WTC11 (cell line): ENCODE data around the gene GPNMB. TPM values are rescaled to one million over a fixed set of nuclear protein-coding genes. Genes with fewer than 3 reads are reported as not detected.

Experiments used
- ATAC-seq: fragments of 200-7000 bp; cut with Tn5 transposase; 2 replicates; pipeline ENCODE4 v1.10.0; 2021; ENCODE audit warnings: mild to moderate bottlenecking, moderate library complexity
- CTCF ChIA-PET: fragments of 300-600 bp; sonication (Branson Sonifier 250); formaldehyde crosslinking; loops from one replicate; lab custom pipeline; 2021; ENCODE audit warnings: antibody characterized with exemption; lab: Charles Lee
- POLR2A ChIA-PET: fragments of 350-600 bp; sonication (Branson Sonifier 250); formaldehyde crosslinking; loops from one replicate; lab custom pipeline; 2021; ENCODE audit warnings: antibody characterized with exemption; lab: Charles Lee
- DNase-seq: peaks from one replicate; pipeline ENCODE4 v3.0.0; 2021; ENCODE audit warnings: low spot score
- H3K27ac Mint-ChIP-seq: 2 replicates; pipeline ENCODE4 v1.8.0; 2021; ENCODE audit warnings: mixed read lengths
- H3K27me3 Mint-ChIP-seq: 2 replicates; pipeline ENCODE4 v1.8.0; 2021; ENCODE audit warnings: low read depth, mild to moderate bottlenecking, moderate library complexity, mixed read lengths
- H3K36me3 Mint-ChIP-seq: 2 replicates; pipeline ENCODE4 v1.8.0; 2021; ENCODE audit warnings: mixed read lengths
- H3K4me1 Mint-ChIP-seq: 2 replicates; pipeline ENCODE4 v1.8.0; 2022; ENCODE audit warnings: mixed read lengths
- H3K4me3 Mint-ChIP-seq: 2 replicates; pipeline ENCODE4 v1.8.0; 2021; ENCODE audit warnings: mild to moderate bottlenecking, moderate library complexity, mixed read lengths
- H3K9me3 Mint-ChIP-seq: 2 replicates; pipeline ENCODE4 v1.8.0; 2021; ENCODE audit warnings: mixed read lengths
- ATF1 ChIP-seq: sonication (generic); formaldehyde crosslinking; IDR thresholded peaks from 2 replicates; pipeline ENCODE4 v1.8.1; 2023; ENCODE audit warnings: mild to moderate bottlenecking, moderate library complexity, missing genetic modification reagents
- ATF3 ChIP-seq: sonication (generic); formaldehyde crosslinking; conservative IDR thresholded peaks from 2 replicates; pipeline ENCODE4 v1.8.1; 2022; ENCODE audit warnings: mild to moderate bottlenecking, missing genetic modification reagents
- CDX4 ChIP-seq: fragments of 250-450 bp; sonication (Bioruptor Pico); IDR thresholded peaks from 2 replicates; pipeline ENCODE4 v1.9.0; 2021; ENCODE audit warnings: moderate library complexity, mild to moderate bottlenecking, inconsistent platforms, borderline replicate concordance
- E2F1 ChIP-seq: sonication (generic); formaldehyde crosslinking; IDR thresholded peaks from 2 replicates; pipeline ENCODE4 v1.8.0; 2022; ENCODE audit warnings: mild to moderate bottlenecking, missing genetic modification reagents
- E2F4 ChIP-seq: sonication (generic); formaldehyde crosslinking; IDR thresholded peaks from 2 replicates; pipeline ENCODE4 v1.8.1; 2022; ENCODE audit warnings: low read depth, mild to moderate bottlenecking, moderate library complexity, missing genetic modification reagents, borderline replicate concordance
- ESRRA ChIP-seq: sonication (generic); formaldehyde crosslinking; IDR thresholded peaks from 2 replicates; pipeline ENCODE4 v1.8.1; 2022; ENCODE audit warnings: mild to moderate bottlenecking, missing genetic modification reagents, borderline replicate concordance
- FOXK1 ChIP-seq: sonication (generic); formaldehyde crosslinking; IDR thresholded peaks from 2 replicates; pipeline ENCODE4 v1.8.0; 2022; ENCODE audit warnings: mild to moderate bottlenecking, moderate library complexity, missing genetic modification reagents
- GABPB1 ChIP-seq: sonication (generic); formaldehyde crosslinking; IDR thresholded peaks from 2 replicates; pipeline ENCODE4 v1.8.1; 2023; ENCODE audit warnings: mild to moderate bottlenecking, missing genetic modification reagents
- GTF2I ChIP-seq: fragments of 250-450 bp; sonication (Bioruptor Pico); conservative IDR thresholded peaks from 2 replicates; pipeline ENCODE4 v1.4.0; 2021; ENCODE audit warnings: mild to moderate bottlenecking
- IRF1 ChIP-seq: sonication (generic); formaldehyde crosslinking; IDR thresholded peaks from 2 replicates; pipeline ENCODE4 v1.8.0; 2023; ENCODE audit warnings: missing genetic modification reagents
- NFATC4 ChIP-seq: fragments of 250-450 bp; sonication (Bioruptor Pico); IDR thresholded peaks from 2 replicates; pipeline ENCODE4 v1.9.0; 2021; ENCODE audit warnings: mild to moderate bottlenecking
- NFE2L1 ChIP-seq: sonication (generic); formaldehyde crosslinking; IDR thresholded peaks from 2 replicates; pipeline ENCODE4 v1.8.1; 2023; ENCODE audit warnings: missing genetic modification reagents
- RELA ChIP-seq: sonication (generic); formaldehyde crosslinking; IDR thresholded peaks from 2 replicates; pipeline ENCODE4 v1.8.1; 2022; ENCODE audit warnings: missing genetic modification reagents, mild to moderate bottlenecking, borderline replicate concordance
- SMAD4 ChIP-seq: sonication (generic); formaldehyde crosslinking; IDR thresholded peaks from 2 replicates; pipeline ENCODE4 v1.8.0; 2022; ENCODE audit warnings: mild to moderate bottlenecking, missing genetic modification reagents
- SP1 ChIP-seq: sonication (generic); formaldehyde crosslinking; conservative IDR thresholded peaks from 2 replicates; pipeline ENCODE4 v1.8.1; 2022; ENCODE audit warnings: missing genetic modification reagents
- ZBTB21 ChIP-seq: sonication (generic); formaldehyde crosslinking; IDR thresholded peaks from 2 replicates; pipeline ENCODE4 v1.8.1; 2023; ENCODE audit warnings: mild to moderate bottlenecking, missing genetic modification reagents, borderline replicate concordance
- ZNF317 ChIP-seq: sonication (generic); formaldehyde crosslinking; IDR thresholded peaks from 2 replicates; pipeline ENCODE4 v1.8.1; 2023; ENCODE audit warnings: low read depth, mild to moderate bottlenecking, moderate library complexity, missing genetic modification reagents, borderline replicate concordance
- ZNF671 ChIP-seq: fragments of 250-450 bp; sonication (Bioruptor Pico); IDR thresholded peaks from 2 replicates; pipeline ENCODE4 v1.8.0; 2021; ENCODE audit warnings: mild to moderate bottlenecking
- total RNA-seq: library from RNA; stranded (reverse); gene quantifications from 3 replicates; pipeline ENCODE4 v1.2.3, GENCODE V29; 2021
- TF ChIP-seq, protein P1 (sequence below): sonication (generic); formaldehyde crosslinking; IDR thresholded peaks from 2 replicates; pipeline ENCODE4 v1.8.1; 2022; ENCODE audit warnings: low read depth, missing genetic modification reagents, borderline replicate concordance
- TF ChIP-seq, protein P2 (sequence below): fragments of 200-600 bp; IDR thresholded peaks from 2 replicates; pipeline ENCODE4 v1.8.0; 2022; ENCODE audit warnings: antibody characterized with exemption

The GPNMB gene
- total RNA-seq, 1 experiment from 2014 or later, result 1.1 TPM

- TF ChIP-seq, protein P1, sequence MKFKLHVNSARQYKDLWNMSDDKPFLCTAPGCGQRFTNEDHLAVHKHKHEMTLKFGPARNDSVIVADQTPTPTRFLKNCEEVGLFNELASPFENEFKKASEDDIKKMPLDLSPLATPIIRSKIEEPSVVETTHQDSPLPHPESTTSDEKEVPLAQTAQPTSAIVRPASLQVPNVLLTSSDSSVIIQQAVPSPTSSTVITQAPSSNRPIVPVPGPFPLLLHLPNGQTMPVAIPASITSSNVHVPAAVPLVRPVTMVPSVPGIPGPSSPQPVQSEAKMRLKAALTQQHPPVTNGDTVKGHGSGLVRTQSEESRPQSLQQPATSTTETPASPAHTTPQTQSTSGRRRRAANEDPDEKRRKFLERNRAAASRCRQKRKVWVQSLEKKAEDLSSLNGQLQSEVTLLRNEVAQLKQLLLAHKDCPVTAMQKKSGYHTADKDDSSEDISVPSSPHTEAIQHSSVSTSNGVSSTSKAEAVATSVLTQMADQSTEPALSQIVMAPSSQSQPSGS (CRISPR knock-in tag), result no peak
- TF ChIP-seq SMAD4 (CRISPR knock-in tag), result no peak
- TF ChIP-seq E2F4 (CRISPR knock-in tag), result no peak
- TF ChIP-seq ATF3, result no peak
- no peak for TF ChIP-seq ZNF671 (CRISPR knock-in tag)
- TF ChIP-seq RELA (CRISPR knock-in tag), result no peak
- TF ChIP-seq ATF1 (CRISPR knock-in tag), result no peak
Observed at GRCh38 chr7:23218196-23218595, 28.4 kb upstream of the GPNMB start (continued).

GRCh38 chr7:23220690-23221305 lies 25.8 kb upstream of the GPNMB start:
- H3K9me3 Mint-ChIP-seq, result no peaks in the 10 kb centered on the region
- H3K27me3 Mint-ChIP-seq, result no peaks in the 10 kb centered on the region
- DNase-seq (no peak), ATAC-seq (peak; percentile 36; the same call in 1 of the 2 replicates)
- no peak overlapping the region for H3K27ac Mint-ChIP-seq
- ChIA-PET CTCF (interaction anchor here (0.8 to 1.7 kb wide), 2 partner anchors 22 to 52 kb away, joined by 3 to 5 read pairs; no protein-coding TSS in a partner anchor), POLR2A (interaction anchor here (0.5 to 0.6 kb wide), 2 partner anchors 23 to 83 kb away, joined by 4 to 5 read pairs; no protein-coding TSS in a partner anchor)
- H3K4me3 Mint-ChIP-seq, result no peak overlapping the region
- TF ChIP-seq FOXK1, result no peak
- no peak for TF ChIP-seq CDX4 (CRISPR knock-in tag)
- no peaks in the 10 kb centered on the region for H3K36me3 Mint-ChIP-seq
- peaks cover 17% of the 10 kb centered on the region for H3K4me1 Mint-ChIP-seq

DNA sequence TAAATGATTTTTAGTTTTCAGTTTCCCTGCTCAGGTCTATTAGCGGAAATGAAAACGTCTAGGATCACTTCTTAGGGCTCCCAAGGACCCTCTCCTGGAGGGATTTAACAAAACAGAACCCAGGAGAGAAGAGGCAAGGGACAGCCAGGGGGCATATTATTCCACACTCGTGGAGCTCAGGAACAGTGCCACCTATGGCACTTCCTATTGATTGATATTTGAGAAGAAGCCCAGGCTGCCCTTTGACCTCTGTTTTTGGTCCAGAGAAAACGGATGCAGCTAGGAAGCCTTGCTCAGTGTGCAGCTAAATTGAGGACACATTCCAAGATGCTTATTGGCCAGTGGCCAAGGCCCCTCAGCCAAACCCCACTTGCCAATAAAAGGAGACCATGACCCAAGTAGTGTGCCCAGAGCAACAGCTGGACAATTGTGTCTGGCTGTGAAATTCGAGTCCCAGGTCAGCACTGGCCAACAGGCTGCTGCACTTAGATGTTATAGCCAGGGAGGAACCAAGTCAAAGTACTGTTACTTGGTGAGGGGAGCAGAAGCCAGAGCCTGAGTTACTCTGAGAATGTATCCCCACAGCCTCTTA lies 24.0 kb upstream of the GPNMB start:
- no peaks in the 10 kb centered on the region for H3K9me3 Mint-ChIP-seq
- no peak overlapping the region for H3K4me3 Mint-ChIP-seq
- no peaks in the 10 kb centered on the region for H3K36me3 Mint-ChIP-seq
- no peak for ATAC-seq
- H3K27me3 Mint-ChIP-seq, result no peaks in the 10 kb centered on the region
- H3K4me1 Mint-ChIP-seq, result peaks cover 17% of the 10 kb centered on the region
- H3K27ac Mint-ChIP-seq, result no peak overlapping the region
- no peak for DNase-seq
- ChIA-PET CTCF (interaction anchor here (1.0 to 1.6 kb wide), 2 partner anchors 8 to 50 kb away, joined by 4 to 8 read pairs; no protein-coding TSS in a partner anchor), POLR2A (no interaction called here)
- no peak for TF ChIP-seq E2F1 (CRISPR knock-in tag)
- TF ChIP-seq SMAD4 (CRISPR knock-in tag), result no peak
- no peak for TF ChIP-seq NFE2L1 (CRISPR knock-in tag)
- no peak for TF ChIP-seq SP1 (CRISPR knock-in tag)
- no peak for TF ChIP-seq GTF2I
- no peak for TF ChIP-seq ZNF317 (CRISPR knock-in tag)
- no peak for TF ChIP-seq CDX4 (CRISPR knock-in tag)
- TF ChIP-seq ZNF671 (CRISPR knock-in tag), result no peak
- TF ChIP-seq GABPB1 (CRISPR knock-in tag), result no peak
- no peak for TF ChIP-seq IRF1 (CRISPR knock-in tag)
- TF ChIP-seq ESRRA (CRISPR knock-in tag), result no peak
- TF ChIP-seq ZBTB21 (CRISPR knock-in tag), result no peak
- no peak for TF ChIP-seq RELA (CRISPR knock-in tag)
- TF ChIP-seq NFATC4, result no peak
- TF ChIP-seq, protein P2, sequence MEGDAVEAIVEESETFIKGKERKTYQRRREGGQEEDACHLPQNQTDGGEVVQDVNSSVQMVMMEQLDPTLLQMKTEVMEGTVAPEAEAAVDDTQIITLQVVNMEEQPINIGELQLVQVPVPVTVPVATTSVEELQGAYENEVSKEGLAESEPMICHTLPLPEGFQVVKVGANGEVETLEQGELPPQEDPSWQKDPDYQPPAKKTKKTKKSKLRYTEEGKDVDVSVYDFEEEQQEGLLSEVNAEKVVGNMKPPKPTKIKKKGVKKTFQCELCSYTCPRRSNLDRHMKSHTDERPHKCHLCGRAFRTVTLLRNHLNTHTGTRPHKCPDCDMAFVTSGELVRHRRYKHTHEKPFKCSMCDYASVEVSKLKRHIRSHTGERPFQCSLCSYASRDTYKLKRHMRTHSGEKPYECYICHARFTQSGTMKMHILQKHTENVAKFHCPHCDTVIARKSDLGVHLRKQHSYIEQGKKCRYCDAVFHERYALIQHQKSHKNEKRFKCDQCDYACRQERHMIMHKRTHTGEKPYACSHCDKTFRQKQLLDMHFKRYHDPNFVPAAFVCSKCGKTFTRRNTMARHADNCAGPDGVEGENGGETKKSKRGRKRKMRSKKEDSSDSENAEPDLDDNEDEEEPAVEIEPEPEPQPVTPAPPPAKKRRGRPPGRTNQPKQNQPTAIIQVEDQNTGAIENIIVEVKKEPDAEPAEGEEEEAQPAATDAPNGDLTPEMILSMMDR, result no peak
